HepG2 (cell line): Measurements from ENCODE around the gene DALRD3. TPM values are rescaled to one million over a fixed set of nuclear protein-coding genes. Genes with fewer than 3 reads are reported as not detected.

Source experiments
- ATF1 ChIP-seq: IDR thresholded peaks from 2 replicates; pipeline ENCODE4 v1.6.1; 2016; ENCODE audit warnings: mild to moderate bottlenecking, control low read depth
- DPF2 ChIP-seq: sonication (generic); formaldehyde crosslinking; IDR thresholded peaks from 2 replicates; pipeline ENCODE4 v1.4.0; 2020; ENCODE audit warnings: mild to moderate bottlenecking, low read depth, missing genetic modification reagents, borderline replicate concordance
- FOXA3 ChIP-seq: IDR thresholded peaks from 2 replicates; pipeline ENCODE4 v1.6.1; 2016; ENCODE audit warnings: missing genetic modification reagents, missing compliant biosample characterization
- GATAD2A ChIP-seq: IDR thresholded peaks from 2 replicates; pipeline ENCODE4 v1.6.1; 2016
- GLI4 ChIP-seq: sonication (generic); formaldehyde crosslinking; IDR thresholded peaks from 2 replicates; pipeline ENCODE4 v1.5.1; 2020; ENCODE audit warnings: missing genetic modification reagents, mild to moderate bottlenecking, moderate library complexity, borderline replicate concordance
- HDAC6 ChIP-seq: fragments of 200-600 bp; sonication (generic); IDR thresholded peaks from 2 replicates; pipeline ENCODE4 v1.7.0; 2017; ENCODE audit warnings: mild to moderate bottlenecking, antibody characterized with exemption, low read length, low read depth
- KAT8 ChIP-seq: IDR thresholded peaks from 2 replicates; pipeline ENCODE4 v1.6.1; 2016; ENCODE audit warnings: missing genetic modification reagents, missing compliant biosample characterization
- NRL ChIP-seq: sonication (generic); formaldehyde crosslinking; IDR thresholded peaks from 2 replicates; pipeline ENCODE4 v1.5.0; 2020; ENCODE audit warnings: missing genetic modification reagents, mild to moderate bottlenecking, moderate library complexity, borderline replicate concordance
- SALL1 ChIP-seq: sonication (generic); formaldehyde crosslinking; IDR thresholded peaks from 2 replicates; pipeline ENCODE4 v1.8.0; 2022; ENCODE audit warnings: mild to moderate bottlenecking, missing genetic modification reagents
- WIZ ChIP-seq: sonication (generic); formaldehyde crosslinking; IDR thresholded peaks from 2 replicates; pipeline ENCODE4 v1.5.1; 2020; ENCODE audit warnings: mild to moderate bottlenecking, missing genetic modification reagents
- ZNF10 ChIP-seq: sonication (generic); formaldehyde crosslinking; IDR thresholded peaks from 2 replicates; pipeline ENCODE4 v1.4.0; 2020; ENCODE audit warnings: mild to moderate bottlenecking, low read depth, missing genetic modification reagents, borderline replicate concordance
- ZNF207 ChIP-seq: fragments of 450-650 bp; IDR thresholded peaks from 2 replicates; pipeline ENCODE4 v1.6.1; 2016; ENCODE audit warnings: antibody characterized with exemption, borderline replicate concordance
- ZNF274 ChIP-seq: sonication (generic); formaldehyde crosslinking; IDR thresholded peaks from 2 replicates; pipeline ENCODE4 v1.5.1; 2020; ENCODE audit warnings: mild to moderate bottlenecking, missing genetic modification reagents
- ZNF512B ChIP-seq: sonication (generic); formaldehyde crosslinking; IDR thresholded peaks from 2 replicates; pipeline ENCODE4 v1.5.1; 2020; ENCODE audit warnings: missing genetic modification reagents, mild to moderate bottlenecking, borderline replicate concordance
- ZNF607 ChIP-seq: sonication (generic); formaldehyde crosslinking; IDR thresholded peaks from 2 replicates; pipeline ENCODE4 v1.5.1; 2020; ENCODE audit warnings: missing genetic modification reagents, mild to moderate bottlenecking, borderline replicate concordance
- ZNF614 ChIP-seq: IDR thresholded peaks from 2 replicates; pipeline ENCODE4 v1.6.1; 2018; ENCODE audit warnings: missing biosample characterization, missing genetic modification reagents, inconsistent platforms, borderline replicate concordance
- ZNF704 ChIP-seq: sonication (generic); formaldehyde crosslinking; IDR thresholded peaks from 2 replicates; pipeline ENCODE4 v1.8.1; 2023; ENCODE audit warnings: mild to moderate bottlenecking, inconsistent platforms, moderate library complexity, missing genetic modification reagents, borderline replicate concordance
- polyA plus RNA-seq, 8 experiments: library from polyadenylated mRNA; depleted of rRNA in 3 of 8; stranded (reverse) in 7 of 8; unstranded in 1 of 8; fragments of >200 nt; fragmentation: Illumina TruSeq in 4 of 8; extraction: Trizol in 4 of 8; gene quantifications; 2 replicates each; pipeline versions ENCODE4 v1.2.1 to v1.2.3, GENCODE V29; 2011 to 2016; ENCODE audit warnings: low read depth in 4 of 8, missing spikeins in 1 of 8, mixed read lengths in 1 of 8; ENCODE audit not compliant: insufficient read depth in 1 of 8
- total RNA-seq, 5 experiments: library from RNA; depleted of rRNA; stranded (reverse); fragments of >200 nt; fragmentation: Illumina TruSeq; extraction: Trizol; gene quantifications; 2 replicates each; pipeline ENCODE4 v1.2.3, GENCODE V29; 2016; ENCODE audit warnings: low read depth in 1 of 5
- TF ChIP-seq, protein P1 (sequence below): sonication (generic); formaldehyde crosslinking; IDR thresholded peaks from 2 replicates; pipeline ENCODE4 v1.4.0; 2020; ENCODE audit warnings: missing genetic modification reagents, mild to moderate bottlenecking, borderline replicate concordance
- TF ChIP-seq, protein P2 (sequence below): sonication (generic); formaldehyde crosslinking; IDR thresholded peaks from 2 replicates; pipeline ENCODE4 v1.5.0; 2020; ENCODE audit warnings: mild to moderate bottlenecking, missing genetic modification reagents

Gene DALRD3
- total and polyA plus RNA-seq, 2 of the 13 experiments (the other 11 are each of a cell fraction or from before 2014, with no cell fraction given): 19.9 to 36.5 TPM

DNA sequence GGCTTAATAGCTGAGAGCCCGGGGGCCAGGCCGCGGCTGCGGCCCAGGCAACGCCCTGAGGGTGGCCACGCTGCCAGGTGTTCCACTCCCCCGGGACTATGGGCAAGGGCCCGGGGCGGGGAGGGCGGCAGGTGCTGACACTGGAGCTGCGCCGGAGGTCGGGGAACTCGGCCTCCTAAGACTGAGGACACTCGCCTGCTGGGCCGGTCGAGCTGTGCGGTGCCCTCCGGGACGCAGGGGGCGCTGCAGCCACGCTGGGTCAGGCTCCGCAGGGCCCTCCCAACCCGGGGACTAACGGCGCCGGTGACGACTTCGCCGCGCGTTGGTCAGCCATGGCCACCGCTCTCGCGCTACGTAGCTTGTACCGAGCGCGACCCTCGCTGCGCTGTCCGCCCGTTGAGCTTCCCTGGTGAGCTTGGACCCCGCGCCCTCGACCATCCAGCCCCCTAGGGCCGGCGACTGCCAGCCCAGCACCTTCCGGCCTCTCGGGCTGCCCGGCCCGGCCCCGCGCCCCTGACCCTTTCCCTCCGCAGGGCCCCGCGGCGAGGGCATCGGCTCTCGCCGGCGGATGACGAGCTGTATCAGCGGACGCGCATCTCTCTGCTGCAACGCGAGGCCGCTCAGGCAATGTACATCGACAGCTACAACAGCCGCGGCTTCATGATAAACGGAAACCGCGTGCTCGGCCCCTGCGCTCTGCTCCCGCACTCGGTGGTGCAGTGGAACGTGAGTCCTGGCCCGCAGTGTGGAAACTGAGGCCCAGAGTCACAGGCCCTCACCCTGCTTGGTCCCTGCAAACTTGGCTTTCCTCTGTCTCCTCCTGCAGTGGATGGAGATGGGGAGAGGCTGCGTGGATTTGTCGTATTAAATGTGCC lies 3.7 kb upstream of the DALRD3 start, which contains the start of gene NDUFAF3 (continued):
- no peak for TF ChIP-seq GLI4 (CRISPR knock-in tag)
- TF ChIP-seq ZNF207: no peak
- peak; percentile 67 for TF ChIP-seq SALL1 (CRISPR knock-in tag)
- no peak for TF ChIP-seq DPF2 (CRISPR knock-in tag)
- TF ChIP-seq KAT8 (CRISPR knock-in tag): peak; percentile 82
- no peak for TF ChIP-seq WIZ (CRISPR knock-in tag)
- peak; percentile 11; the same call in 1 of the 2 replicates for TF ChIP-seq FOXA3 (CRISPR knock-in tag)
- TF ChIP-seq ZNF607 (CRISPR knock-in tag): 0 out of 2 replicates have a peak, but pooled peaks have one; percentile 53
- TF ChIP-seq ZNF274: no peak
- TF ChIP-seq ATF1 (CRISPR knock-in tag): peak; percentile 39
- TF ChIP-seq, protein P1, sequence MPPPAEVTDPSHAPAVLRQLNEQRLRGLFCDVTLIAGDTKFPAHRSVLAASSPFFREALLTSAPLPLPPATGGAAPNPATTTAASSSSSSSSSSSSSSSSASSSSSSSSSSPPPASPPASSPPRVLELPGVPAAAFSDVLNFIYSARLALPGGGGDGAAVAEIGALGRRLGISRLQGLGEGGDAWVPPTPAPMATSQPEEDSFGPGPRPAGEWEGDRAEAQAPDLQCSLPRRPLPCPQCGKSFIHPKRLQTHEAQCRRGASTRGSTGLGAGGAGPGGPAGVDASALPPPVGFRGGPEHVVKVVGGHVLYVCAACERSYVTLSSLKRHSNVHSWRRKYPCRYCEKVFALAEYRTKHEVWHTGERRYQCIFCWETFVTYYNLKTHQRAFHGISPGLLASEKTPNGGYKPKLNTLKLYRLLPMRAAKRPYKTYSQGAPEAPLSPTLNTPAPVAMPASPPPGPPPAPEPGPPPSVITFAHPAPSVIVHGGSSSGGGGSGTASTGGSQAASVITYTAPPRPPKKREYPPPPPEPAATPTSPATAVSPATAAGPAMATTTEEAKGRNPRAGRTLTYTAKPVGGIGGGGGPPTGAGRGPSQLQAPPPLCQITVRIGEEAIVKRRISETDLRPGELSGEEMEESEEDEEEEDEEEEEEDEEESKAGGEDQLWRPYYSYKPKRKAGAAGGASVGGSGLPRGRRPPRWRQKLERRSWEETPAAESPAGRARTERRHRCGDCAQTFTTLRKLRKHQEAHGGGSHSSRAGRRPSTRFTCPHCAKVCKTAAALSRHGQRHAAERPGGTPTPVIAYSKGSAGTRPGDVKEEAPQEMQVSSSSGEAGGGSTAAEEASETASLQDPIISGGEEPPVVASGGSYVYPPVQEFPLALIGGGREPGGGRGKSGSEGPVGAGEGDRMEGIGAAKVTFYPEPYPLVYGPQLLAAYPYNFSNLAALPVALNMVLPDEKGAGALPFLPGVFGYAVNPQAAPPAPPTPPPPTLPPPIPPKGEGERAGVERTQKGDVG (CRISPR knock-in tag): no peak
- no peak for TF ChIP-seq ZNF512B (CRISPR knock-in tag)
- no peak for TF ChIP-seq HDAC6
- 0 out of 2 replicates have a peak, but pooled peaks have one; percentile 30 for TF ChIP-seq GATAD2A (CRISPR knock-in tag)
- TF ChIP-seq, protein P2, sequence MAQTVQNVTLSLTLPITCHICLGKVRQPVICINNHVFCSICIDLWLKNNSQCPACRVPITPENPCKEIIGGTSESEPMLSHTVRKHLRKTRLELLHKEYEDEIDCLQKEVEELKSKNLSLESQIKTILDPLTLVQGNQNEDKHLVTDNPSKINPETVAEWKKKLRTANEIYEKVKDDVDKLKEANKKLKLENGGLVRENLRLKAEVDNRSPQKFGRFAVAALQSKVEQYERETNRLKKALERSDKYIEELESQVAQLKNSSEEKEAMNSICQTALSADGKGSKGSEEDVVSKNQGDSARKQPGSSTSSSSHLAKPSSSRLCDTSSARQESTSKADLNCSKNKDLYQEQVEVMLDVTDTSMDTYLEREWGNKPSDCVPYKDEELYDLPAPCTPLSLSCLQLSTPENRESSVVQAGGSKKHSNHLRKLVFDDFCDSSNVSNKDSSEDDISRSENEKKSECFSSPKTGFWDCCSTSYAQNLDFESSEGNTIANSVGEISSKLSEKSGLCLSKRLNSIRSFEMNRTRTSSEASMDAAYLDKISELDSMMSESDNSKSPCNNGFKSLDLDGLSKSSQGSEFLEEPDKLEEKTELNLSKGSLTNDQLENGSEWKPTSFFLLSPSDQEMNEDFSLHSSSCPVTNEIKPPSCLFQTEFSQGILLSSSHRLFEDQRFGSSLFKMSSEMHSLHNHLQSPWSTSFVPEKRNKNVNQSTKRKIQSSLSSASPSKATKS (CRISPR knock-in tag): peak; percentile 23; the same call in 1 of the 2 replicates
- no peak for TF ChIP-seq ZNF704
- no peak; the same call in 1 of the 2 replicates for TF ChIP-seq NRL (CRISPR knock-in tag)
- no peak for TF ChIP-seq ZNF10 (CRISPR knock-in tag)
- peak; percentile 56; the same call in 1 of the 2 replicates for TF ChIP-seq ZNF614
